ENCODE measurements around the gene IFNLR1. TPM values are rescaled to one million over a fixed set of nuclear protein-coding genes. Genes with fewer than 3 reads are reported as not detected.

IFNLR1 gene
- total RNA-seq, 2 experiments from 2014 or later = 3.2 to 3.4 TPM

DNA sequence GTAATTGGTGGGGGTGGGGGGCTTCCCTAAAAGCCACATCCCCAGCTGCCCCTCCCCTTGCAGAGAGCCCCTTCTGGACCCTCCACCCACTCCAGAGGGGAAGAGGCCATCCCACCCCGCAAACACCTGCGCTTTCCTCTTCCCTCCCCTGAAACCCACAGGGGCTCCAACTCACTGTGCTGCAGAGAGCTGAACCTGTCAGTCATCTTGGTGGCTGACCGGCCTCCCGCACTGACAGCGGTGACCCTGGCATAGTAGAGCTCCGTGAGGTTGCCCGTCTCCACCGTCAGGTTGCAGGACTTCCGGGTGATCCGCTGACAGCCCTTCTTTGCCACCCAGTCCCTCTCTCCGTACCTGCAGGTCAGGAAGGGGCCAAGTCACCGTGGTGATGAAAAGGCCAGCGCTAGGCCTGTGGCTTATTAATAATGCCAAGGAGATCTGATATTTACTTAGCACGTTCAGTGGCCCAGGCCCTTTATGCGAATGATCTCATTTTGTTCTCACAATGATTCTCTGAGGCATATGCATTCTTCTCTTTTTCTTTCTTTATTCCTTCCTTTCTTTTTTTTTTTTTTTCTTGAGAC lies 50.0 kb downstream of the IFNLR1 start:
- Mint-ChIP-seq H3K27me3 (peaks cover 11% of the 10 kb centered on the region), H3K36me3 (ENCODE audit: low read depth) (no peaks in the 10 kb centered on the region), H3K4me3 (no peak overlapping the region), H3K9me3 (peaks cover 2% of the 10 kb centered on the region), H3K4me1 (peaks cover 6% of the 10 kb centered on the region), H3K27ac (no peak overlapping the region)
- ChIA-PET POLR2A (no interaction called here), CTCF (interaction anchor here (4.6 kb wide), 1 partner anchor 13 kb away, joined by 29 read pairs; no protein-coding TSS in a partner anchor)
- DNase-seq = no peak

DNA sequence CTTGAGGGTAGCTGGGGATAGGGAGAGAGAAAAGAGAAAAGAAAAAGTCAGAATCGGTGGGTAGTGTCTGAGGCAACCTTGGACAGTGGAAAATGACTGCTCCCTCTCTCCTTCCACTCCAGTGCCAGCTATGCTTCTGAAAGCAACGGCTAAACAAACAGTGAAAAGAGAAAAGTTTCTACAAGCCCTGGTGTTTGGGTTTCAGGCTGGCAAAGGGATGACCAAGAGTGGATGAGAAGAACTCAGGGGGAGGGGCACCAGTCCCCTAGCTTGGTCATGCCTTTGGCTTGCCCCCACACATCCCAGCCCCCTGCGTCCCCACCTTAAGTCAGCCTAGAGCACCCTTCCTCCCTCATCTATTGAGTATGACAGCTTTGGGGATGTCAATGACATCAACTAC lies 52.7 kb downstream of the IFNLR1 start:
- peaks cover 14% of the 10 kb centered on the region for H3K27me3 Mint-ChIP-seq
- peaks cover 6% of the 10 kb centered on the region for H3K4me1 Mint-ChIP-seq
- ChIA-PET POLR2A (no interaction called here), CTCF (interaction anchor here (4.6 kb wide), 1 partner anchor 16 kb away, joined by 29 read pairs; no protein-coding TSS in a partner anchor)
- H3K27ac Mint-ChIP-seq = no peak overlapping the region
- no peaks in the 10 kb centered on the region for H3K36me3 Mint-ChIP-seq (ENCODE audit: low read depth)
- no peak for DNase-seq
- H3K9me3 Mint-ChIP-seq = peaks cover 9% of the 10 kb centered on the region
- H3K4me3 Mint-ChIP-seq = no peak overlapping the region

DNA sequence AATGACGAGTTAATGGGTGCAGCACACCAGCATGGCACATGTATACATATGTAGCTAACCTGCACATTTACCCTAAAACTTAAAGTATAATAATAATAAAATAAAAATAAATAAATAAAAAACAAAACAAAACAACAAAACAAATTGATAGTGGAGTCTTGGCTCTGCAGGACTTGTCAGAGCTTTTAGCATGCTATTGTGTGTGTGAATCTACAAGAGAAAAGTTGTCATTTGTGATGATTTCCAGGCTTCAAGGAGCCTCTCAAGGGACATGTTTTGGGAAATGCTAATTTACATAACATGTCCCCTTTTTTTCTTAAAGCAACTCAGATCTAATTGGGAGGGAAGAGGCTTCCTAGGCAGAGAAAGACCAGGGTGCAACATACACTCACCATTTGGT lies 53.3 kb downstream of the IFNLR1 start:
- Mint-ChIP-seq H3K36me3 (ENCODE audit: low read depth) (no peaks in the 10 kb centered on the region), H3K4me3 (no peak overlapping the region), H3K9me3 (peaks cover 9% of the 10 kb centered on the region), H3K4me1 (peaks cover 1% of the 10 kb centered on the region), H3K27ac (no peak overlapping the region), H3K27me3 (peaks cover 14% of the 10 kb centered on the region)
- DNase-seq = no peak
- ChIA-PET CTCF (interaction anchor here (4.6 kb wide), 1 partner anchor 16 kb away, joined by 29 read pairs; no protein-coding TSS in a partner anchor), POLR2A (no interaction called here)

DNA sequence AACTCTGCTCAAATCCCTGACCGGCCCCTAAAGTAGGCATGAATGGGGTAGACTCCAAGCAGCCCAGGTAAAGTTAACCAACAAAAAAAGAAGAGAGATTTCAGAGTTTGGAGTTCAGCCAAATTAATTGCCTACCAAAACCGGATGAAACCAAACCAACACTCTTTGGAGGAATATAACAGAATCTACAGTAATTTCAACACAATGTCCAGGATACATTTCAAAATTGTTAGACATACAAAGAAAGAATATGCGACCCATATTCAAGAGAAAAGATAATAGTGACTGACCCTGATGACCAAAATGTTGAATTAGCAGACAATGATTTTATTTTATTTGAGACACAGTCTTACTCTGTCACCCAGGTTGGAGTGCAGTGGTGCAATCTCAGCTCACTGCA lies 56.7 kb downstream of the IFNLR1 start:
- ChIA-PET POLR2A (no interaction called here), CTCF (no interaction called here)
- peaks cover 9% of the 10 kb centered on the region for H3K9me3 Mint-ChIP-seq
- no peak overlapping the region for H3K4me3 Mint-ChIP-seq
- DNase-seq = no peak
- peaks cover 19% of the 10 kb centered on the region for H3K27me3 Mint-ChIP-seq
- H3K36me3 Mint-ChIP-seq (ENCODE audit: low read depth) = no peaks in the 10 kb centered on the region
- H3K4me1 Mint-ChIP-seq = no peaks in the 10 kb centered on the region
- H3K27ac Mint-ChIP-seq = no peak overlapping the region

DNA sequence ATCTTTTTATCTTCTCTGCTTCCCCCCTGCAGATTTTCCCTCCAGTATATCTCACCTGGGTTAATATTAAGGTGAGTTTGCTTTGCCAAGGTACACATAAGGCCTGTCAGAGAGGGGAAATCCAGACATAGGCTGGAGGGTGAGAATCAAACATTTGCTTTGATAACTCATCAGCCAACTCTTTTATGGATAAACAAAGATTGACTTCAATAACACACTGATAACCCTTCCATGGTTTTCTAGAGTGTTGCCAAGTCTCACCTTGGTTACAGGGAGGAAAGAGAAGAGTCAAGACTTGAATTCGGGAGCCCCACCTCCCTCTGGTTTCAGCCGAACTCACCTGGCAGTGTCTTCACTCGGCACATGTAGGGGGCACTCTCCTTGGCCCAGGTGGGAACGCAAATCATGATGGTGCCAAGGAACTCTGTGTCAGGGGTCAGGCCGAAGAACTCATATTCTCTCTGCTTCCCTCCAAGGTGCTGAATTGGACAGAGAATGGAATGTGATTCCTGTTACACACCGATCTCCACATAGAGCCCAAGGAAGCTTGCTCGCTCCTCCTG lies 59.2 kb downstream of the IFNLR1 start:
- peaks cover 7% of the 10 kb centered on the region for H3K9me3 Mint-ChIP-seq
- no peak overlapping the region for H3K4me3 Mint-ChIP-seq
- H3K4me1 Mint-ChIP-seq = no peaks in the 10 kb centered on the region
- ChIA-PET POLR2A (no interaction called here), CTCF (interaction anchor here (0.7 kb wide), 1 partner anchor 22 kb away, joined by 4 read pairs; no protein-coding TSS in a partner anchor)
- peaks cover 10% of the 10 kb centered on the region for H3K27me3 Mint-ChIP-seq
- no peak overlapping the region for H3K27ac Mint-ChIP-seq
- H3K36me3 Mint-ChIP-seq (ENCODE audit: low read depth) = no peaks in the 10 kb centered on the region
- no peak for DNase-seq

DNA sequence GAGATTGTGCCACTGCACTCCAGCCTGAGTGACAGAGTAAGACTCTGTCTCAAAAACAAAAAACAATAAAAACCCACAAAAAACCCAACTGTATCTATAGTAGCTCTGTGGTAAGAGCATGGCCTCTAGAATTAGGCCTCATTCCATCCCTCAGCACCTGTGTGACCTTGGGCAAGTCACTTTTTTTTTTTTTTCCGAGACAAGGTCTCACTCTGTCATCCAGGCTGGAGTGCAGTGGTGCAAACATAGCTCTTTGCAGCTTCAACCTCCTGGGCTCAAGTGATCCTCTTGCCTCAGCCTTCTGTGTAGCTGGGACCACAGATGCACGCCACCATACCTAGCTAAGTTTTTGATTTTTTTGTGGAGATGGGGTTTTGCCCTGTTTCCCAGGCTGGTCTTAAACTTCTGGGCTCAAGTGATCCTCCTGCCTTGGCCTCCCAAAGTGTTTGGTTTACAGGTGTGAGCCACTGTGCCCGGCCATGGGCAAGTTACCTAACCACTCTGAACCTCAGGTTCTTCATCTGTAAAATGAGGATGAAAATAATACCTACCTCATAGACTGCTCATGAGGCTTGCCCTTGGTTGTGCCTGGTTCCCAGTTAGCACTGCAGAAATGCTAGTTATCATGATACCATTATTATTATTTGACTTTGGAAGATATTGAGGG lies 59.8 kb downstream of the IFNLR1 start:
- Mint-ChIP-seq H3K27ac (no peak overlapping the region), H3K4me1 (no peaks in the 10 kb centered on the region), H3K4me3 (no peak overlapping the region), H3K27me3 (peaks cover 9% of the 10 kb centered on the region), H3K9me3 (peaks cover 7% of the 10 kb centered on the region), H3K36me3 (ENCODE audit: low read depth) (no peaks in the 10 kb centered on the region)
- no peak for DNase-seq
- POLR2A ChIA-PET = no interaction called here
- CTCF ChIA-PET = interaction anchor here (0.6 to 0.7 kb wide), 2 partner anchors 23 to 485 kb away, joined by 3 to 4 read pairs; no protein-coding TSS in a partner anchor

DNA sequence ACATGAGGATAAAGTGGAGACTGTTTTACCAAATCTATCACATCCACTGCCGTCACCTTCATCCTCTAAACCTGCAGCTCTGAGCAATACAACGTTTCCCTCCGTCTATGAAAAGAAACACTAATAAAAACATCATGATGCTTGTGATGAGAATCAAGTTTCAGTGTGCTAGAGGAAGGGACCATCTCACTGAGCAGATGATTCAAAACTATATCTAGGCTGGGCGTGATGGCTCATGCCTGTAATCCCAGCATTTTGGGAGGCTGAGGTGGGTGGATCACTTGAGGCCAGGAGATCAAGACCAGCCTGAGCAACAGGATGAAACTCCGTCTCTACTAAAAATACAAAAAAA lies 60.4 kb downstream of the IFNLR1 start:
- no peak overlapping the region for H3K4me3 Mint-ChIP-seq
- H3K27ac Mint-ChIP-seq = no peak overlapping the region
- peaks cover 7% of the 10 kb centered on the region for H3K9me3 Mint-ChIP-seq
- DNase-seq = no peak
- ChIA-PET CTCF (interaction anchor here (0.6 kb wide), 1 partner anchor 486 kb away, joined by 3 read pairs; no protein-coding TSS in a partner anchor), POLR2A (no interaction called here)
- H3K36me3 Mint-ChIP-seq (ENCODE audit: low read depth) = no peaks in the 10 kb centered on the region
- peaks cover 8% of the 10 kb centered on the region for H3K27me3 Mint-ChIP-seq
- no peaks in the 10 kb centered on the region for H3K4me1 Mint-ChIP-seq

DNA sequence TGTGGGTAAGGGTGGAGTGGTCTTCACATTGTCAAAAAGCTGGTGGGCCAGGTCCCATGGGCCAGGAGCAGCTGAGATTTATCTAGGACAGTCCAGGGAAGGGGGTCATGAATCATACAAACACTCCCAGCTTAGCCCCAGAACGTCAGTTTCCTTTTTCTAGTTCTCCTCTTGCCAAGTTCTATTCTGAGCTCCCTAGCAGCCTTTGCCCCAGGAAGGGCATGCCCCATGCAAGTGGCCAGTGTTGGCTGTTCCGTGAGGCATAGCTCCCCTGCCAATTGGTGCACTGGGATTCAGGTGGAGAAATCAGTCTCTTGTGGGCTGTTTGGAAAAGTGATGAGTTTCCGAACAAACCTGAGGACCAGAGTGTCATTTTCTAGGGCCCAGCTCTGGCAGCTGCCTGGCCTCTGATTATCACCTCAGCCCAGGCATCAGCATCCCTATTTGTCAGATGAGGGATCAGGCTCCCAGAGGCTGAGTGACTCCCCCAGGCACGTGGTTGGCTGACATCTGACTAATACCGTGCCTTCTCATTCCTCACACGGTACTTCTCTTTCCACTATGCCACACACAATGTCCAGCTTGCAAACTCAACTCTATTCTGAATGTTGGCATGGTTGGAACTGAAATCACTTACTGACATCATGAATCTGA lies 60.9 kb downstream of the IFNLR1 start:
- no peaks in the 10 kb centered on the region for H3K4me1 Mint-ChIP-seq
- no peak for DNase-seq
- H3K27ac Mint-ChIP-seq = no peak overlapping the region
- peaks cover 6% of the 10 kb centered on the region for H3K27me3 Mint-ChIP-seq
- H3K36me3 Mint-ChIP-seq (ENCODE audit: low read depth) = no peaks in the 10 kb centered on the region
- CTCF ChIA-PET = no interaction called here
- peaks cover 6% of the 10 kb centered on the region for H3K9me3 Mint-ChIP-seq
- no peak overlapping the region for H3K4me3 Mint-ChIP-seq
- POLR2A ChIA-PET = no interaction called here

DNA sequence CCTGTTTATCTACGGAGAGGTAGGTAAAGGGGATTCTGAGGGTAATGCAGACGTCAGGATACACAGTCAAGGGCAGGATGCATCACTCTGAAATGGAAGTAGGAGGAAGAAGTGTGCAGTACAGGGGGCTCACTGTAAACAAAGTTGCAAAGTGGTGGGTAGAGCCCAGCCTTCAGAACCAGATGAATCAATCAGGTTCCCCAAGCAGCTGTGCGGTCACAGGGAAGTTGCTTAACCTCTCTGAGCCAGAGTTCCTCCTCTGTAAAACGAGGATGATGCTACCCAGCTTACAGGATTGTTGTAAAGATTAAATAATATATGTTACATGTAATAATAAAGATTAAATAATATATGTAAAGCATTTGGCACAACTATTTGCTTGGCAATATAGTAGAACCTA lies 61.6 kb downstream of the IFNLR1 start:
- no peaks in the 10 kb centered on the region for H3K36me3 Mint-ChIP-seq (ENCODE audit: low read depth)
- H3K27me3 Mint-ChIP-seq = peaks cover 6% of the 10 kb centered on the region
- H3K4me3 Mint-ChIP-seq = no peak overlapping the region
- no peaks in the 10 kb centered on the region for H3K4me1 Mint-ChIP-seq
- no peak for DNase-seq
- H3K27ac Mint-ChIP-seq = no peak overlapping the region
- CTCF ChIA-PET = no interaction called here
- POLR2A ChIA-PET = no interaction called here
- peaks cover 6% of the 10 kb centered on the region for H3K9me3 Mint-ChIP-seq

DNA sequence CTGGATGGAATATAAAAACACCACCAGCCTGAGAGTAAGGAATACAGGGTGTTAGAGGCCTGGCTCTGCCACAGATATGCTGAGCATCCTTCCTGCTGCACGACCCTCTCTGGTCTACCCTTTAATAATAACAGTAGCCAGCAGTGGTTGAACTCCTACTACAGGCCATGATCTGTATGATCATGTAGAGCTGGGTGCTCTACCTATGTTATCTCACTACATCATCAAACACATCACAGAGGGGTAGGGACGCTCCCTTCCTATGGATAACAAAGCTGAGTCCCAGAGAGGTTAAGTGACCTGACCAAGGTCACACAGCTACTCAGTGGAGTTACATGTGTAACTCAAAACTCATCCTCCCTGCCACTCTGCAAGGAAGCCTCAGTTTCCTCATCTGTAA lies 62.1 kb downstream of the IFNLR1 start:
- Mint-ChIP-seq H3K27me3 (peaks cover 6% of the 10 kb centered on the region), H3K4me3 (no peak overlapping the region), H3K4me1 (no peaks in the 10 kb centered on the region), H3K27ac (no peak overlapping the region), H3K36me3 (ENCODE audit: low read depth) (no peaks in the 10 kb centered on the region), H3K9me3 (peaks cover 3% of the 10 kb centered on the region)
- no peak for DNase-seq
- CTCF ChIA-PET = interaction anchor here (1.0 kb wide), 2 partner anchors 12 to 25 kb away, joined by 3 read pairs; no protein-coding TSS in a partner anchor
- POLR2A ChIA-PET = no interaction called here

DNA sequence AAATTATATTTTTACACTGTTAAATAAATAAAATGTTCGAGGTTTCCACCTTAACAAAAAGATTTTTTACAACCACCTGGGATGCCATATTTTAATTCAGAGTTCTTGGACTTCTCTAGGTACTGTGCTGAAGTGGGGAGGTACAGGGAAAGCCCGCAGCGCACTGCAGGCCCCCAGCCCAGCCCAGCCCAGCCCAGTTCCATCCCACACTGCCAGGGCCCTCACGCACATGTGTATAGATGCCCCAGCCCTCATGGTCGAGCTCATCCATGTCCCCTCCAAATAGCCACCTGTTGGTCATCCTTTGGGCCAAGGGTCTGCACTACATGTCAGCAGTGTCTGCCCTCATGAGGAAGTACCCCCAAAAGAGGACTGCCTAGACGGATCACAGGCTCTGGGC lies 63.5 kb downstream of the IFNLR1 start:
- peaks cover 9% of the 10 kb centered on the region for H3K27me3 Mint-ChIP-seq
- ChIA-PET POLR2A (no interaction called here), CTCF (no interaction called here)
- no peaks in the 10 kb centered on the region for H3K36me3 Mint-ChIP-seq (ENCODE audit: low read depth)
- DNase-seq = no peak
- H3K4me1 Mint-ChIP-seq = no peaks in the 10 kb centered on the region
- no peak overlapping the region for H3K4me3 Mint-ChIP-seq
- H3K9me3 Mint-ChIP-seq = no peaks in the 10 kb centered on the region
- no peak overlapping the region for H3K27ac Mint-ChIP-seq

DNA sequence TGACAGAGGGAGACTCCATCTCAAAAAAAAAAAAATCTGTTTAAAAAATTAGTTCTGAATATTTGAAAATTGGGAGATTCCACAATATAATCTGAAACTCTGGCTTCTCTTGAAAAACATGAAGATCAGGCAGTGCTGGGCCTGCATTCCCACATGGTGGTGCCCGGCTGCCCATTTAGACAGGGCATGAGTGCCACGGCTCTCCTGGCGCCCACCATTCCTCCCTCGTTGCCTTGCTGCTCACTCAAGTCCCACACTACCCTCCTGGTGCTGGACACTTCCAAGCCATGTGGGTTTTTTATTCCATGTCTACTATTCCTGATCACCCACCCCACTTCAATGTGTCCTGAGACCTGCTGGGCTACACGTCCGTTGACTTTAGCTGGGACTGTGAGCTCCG lies 64.3 kb downstream of the IFNLR1 start:
- DNase-seq = no peak
- peaks cover 8% of the 10 kb centered on the region for H3K27me3 Mint-ChIP-seq
- no peak overlapping the region for H3K4me3 Mint-ChIP-seq
- ChIA-PET POLR2A (no interaction called here), CTCF (no interaction called here)
- no peak overlapping the region for H3K27ac Mint-ChIP-seq
- H3K4me1 Mint-ChIP-seq = no peaks in the 10 kb centered on the region
- H3K36me3 Mint-ChIP-seq (ENCODE audit: low read depth) = no peaks in the 10 kb centered on the region
- no peaks in the 10 kb centered on the region for H3K9me3 Mint-ChIP-seq

DNA sequence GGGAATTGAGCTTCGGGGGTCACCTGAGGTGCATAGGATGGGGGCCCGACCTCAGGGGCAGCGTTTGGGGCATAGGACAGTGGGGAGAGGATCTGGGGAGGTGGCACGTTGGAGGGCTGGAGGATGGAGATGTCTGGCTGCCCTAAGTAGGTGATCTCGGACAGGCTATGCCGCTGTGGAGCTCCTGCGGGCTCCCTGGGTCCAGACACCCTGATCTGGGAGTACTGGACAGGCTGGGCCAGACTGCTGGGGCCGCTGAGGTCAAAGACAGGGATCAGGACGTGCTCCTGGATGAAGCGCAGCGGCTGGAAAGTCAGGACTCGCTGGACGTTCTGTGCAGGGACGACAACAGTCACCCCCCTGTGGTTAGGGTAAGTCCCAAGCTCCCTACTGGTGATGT lies 65.7 kb downstream of the IFNLR1 start:
- ChIA-PET POLR2A (interaction anchor here (0.8 kb wide), 1 partner anchor 61 kb away, joined by 3 read pairs; no protein-coding TSS in a partner anchor), CTCF (interaction anchor here (0.5 to 0.9 kb wide), 2 partner anchors 78 to 215 kb away, joined by 3 to 4 read pairs; no protein-coding TSS in a partner anchor)
- Mint-ChIP-seq H3K4me3 (no peak overlapping the region), H3K9me3 (no peaks in the 10 kb centered on the region), H3K36me3 (ENCODE audit: low read depth) (no peaks in the 10 kb centered on the region), H3K27ac (no peak overlapping the region), H3K27me3 (peaks cover 8% of the 10 kb centered on the region), H3K4me1 (no peaks in the 10 kb centered on the region)
- DNase-seq = no peak

Measured in activated CD4-positive, alpha-beta T cell treated with anti-CD3 and anti-CD28 coated beads, Interleukin-2, amount 10 ng/mL, durations not matched to agents 7 days and 5 days (primary cell).